ENCODE measurements around the gene WFDC5. TPM values are rescaled to one million over a fixed set of nuclear protein-coding genes. Genes with fewer than 3 reads are reported as not detected.

Gene WFDC5
- total and polyA plus RNA-seq, 10 of the 15 experiments (the other 5 are each of a cell fraction or from before 2014, with no cell fraction given) = 0.20 to 0.26 (median 0.21) TPM; not detected in 7

- TF ChIP-seq ZBTB11 (CRISPR knock-in tag; IDR thresholded peaks at IDR 0.05) = no peak
- TF ChIP-seq ZBTB40 (IDR thresholded peaks at IDR 0.05; ENCODE audit: borderline replicate concordance) = no peak
- TF ChIP-seq USF1 (IDR thresholded peaks at IDR 0.05; ENCODE audit: borderline replicate concordance, extremely low read length, insufficient read depth, low read depth, low read length) = no peak
- no peak for TF ChIP-seq NFXL1 (IDR thresholded peaks at IDR 0.05; ENCODE audit: borderline replicate concordance)
- TF ChIP-seq SUPT20H (IDR thresholded peaks at IDR 0.05; ENCODE audit: borderline replicate concordance, control insufficient read depth, low read depth, low read length) = no peak
- no peak for TF ChIP-seq ZNF217 (IDR thresholded peaks at IDR 0.05)
- no peak for TF ChIP-seq JUND (IDR thresholded peaks at IDR 0.05; ENCODE audit: low read depth, low read length)
- TF ChIP-seq CBFB (IDR thresholded peaks at IDR 0.05; ENCODE audit: low read depth) = no peak
- no peak for TF ChIP-seq ZNF384 (IDR thresholded peaks at IDR 0.05; ENCODE audit: borderline replicate concordance, low read depth, low read length)
- no peak for TF ChIP-seq PML (IDR thresholded peaks at IDR 0.05; ENCODE audit: low read length)
- no peak for TF ChIP-seq MYC (IDR thresholded peaks at IDR 0.05; ENCODE audit: insufficient read depth, insufficient read length, insufficient replicate concordance, low read length, severe bottlenecking)
- no peak for TF ChIP-seq BMI1 (IDR thresholded peaks at IDR 0.05; ENCODE audit: borderline replicate concordance)
Measured at GRCh38 chr20:45070932-45071632, 43.9 kb downstream of the WFDC5 start (continued).
